GM11168 (cell line): ENCODE data around the gene TMPRSS3.

Experiments used
- in situ Hi-C: fragments of 300-500 bp; cut with MboI; formaldehyde crosslinking; loops from one replicate; pipeline ENCODE4 v1.12.0; 2022; ENCODE audit warnings: low sequenced_read_pairs; ENCODE audit not compliant: unreplicated experiment

TMPRSS3 gene

DNA sequence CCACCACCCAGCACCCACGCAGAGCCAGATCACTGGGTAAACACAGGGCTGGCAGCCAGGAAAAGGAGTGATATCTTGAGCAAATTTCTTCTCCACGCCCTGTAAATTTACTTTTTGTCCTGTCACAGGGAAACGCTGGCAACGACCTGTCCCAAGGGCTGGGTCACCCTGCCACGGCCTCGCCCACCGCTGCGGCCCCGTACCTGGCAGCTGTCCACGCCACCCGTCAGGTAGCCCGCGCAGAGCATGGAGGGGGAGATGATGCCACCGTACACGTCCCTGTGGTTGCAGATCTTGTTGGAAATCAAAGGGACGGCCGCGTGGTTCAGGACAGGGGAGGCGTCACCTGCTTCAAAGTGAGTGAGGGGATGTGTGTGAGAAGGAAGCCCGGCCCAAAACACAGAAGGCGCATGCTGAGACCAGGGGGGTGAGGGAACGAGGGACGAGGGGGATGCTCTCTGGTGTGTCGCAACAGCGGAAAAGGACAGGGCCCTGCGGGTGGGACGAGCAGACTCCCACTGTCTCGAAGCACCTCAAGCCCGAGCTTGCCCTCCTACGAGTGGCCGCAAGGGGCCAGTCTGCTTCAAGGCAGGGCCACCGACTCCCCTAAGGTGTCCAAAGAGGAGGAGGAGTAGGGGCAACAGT, 19.4 kb downstream of the TMPRSS3 start:
- in situ Hi-C loops, result loop anchor here (10.0 kb wide), 1 partner anchor 68 kb away; no protein-coding TSS in a partner anchor

DNA sequence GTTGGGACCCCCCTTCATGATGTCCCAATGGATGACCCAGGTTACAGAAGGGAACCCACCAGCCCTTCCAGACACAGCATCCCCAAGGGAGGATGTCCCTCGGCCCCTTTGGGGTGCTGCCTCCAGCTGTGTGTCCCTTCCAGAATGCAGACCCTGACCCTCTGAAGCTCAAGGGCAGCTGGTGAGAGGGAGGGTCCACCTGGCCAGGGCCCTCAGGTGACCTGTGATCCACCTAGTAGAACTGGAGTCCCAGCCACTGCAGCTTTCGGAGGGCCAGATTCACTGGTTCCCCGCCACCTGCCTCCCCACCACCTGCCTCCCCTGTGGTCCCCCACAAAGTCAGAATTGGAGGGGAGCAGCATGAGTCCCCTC, 19.9 kb downstream of the TMPRSS3 start:
- in situ Hi-C loops, result loop anchor here (10.0 kb wide), 1 partner anchor 69 kb away; no protein-coding TSS in a partner anchor

DNA sequence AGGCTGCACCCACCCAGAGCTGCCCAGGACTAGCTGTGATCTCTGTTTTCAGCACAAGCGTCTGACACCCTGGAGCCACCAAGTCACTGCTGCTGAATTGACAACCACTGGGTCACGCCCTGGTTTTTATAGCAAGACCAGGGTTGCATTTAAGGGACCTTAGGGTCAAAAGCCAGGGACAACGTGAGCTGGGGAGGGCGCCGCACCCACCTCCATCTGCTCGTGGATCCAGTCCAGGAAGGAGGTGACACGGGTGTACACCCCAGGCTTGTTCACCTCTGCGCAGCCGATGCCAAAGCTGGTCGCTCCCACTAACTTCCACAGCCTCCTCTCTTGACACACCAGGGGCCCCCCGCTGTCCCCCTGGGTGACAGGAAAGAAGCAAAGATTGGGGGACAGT, 20.3 kb downstream of the TMPRSS3 start:
- in situ Hi-C loops, result loop anchor here (10.0 kb wide), 1 partner anchor 69 kb away; no protein-coding TSS in a partner anchor

GRCh38 chr21:42374864-42375499, 20.9 kb downstream of the TMPRSS3 start:
- in situ Hi-C loops, result loop anchor here (10.0 kb wide), 1 partner anchor 70 kb away; no protein-coding TSS in a partner anchor

GRCh38 chr21:42374457-42374856, 21.4 kb downstream of the TMPRSS3 start:
- in situ Hi-C loops, result loop anchor here (10.0 kb wide), 1 partner anchor 70 kb away; no protein-coding TSS in a partner anchor

DNA sequence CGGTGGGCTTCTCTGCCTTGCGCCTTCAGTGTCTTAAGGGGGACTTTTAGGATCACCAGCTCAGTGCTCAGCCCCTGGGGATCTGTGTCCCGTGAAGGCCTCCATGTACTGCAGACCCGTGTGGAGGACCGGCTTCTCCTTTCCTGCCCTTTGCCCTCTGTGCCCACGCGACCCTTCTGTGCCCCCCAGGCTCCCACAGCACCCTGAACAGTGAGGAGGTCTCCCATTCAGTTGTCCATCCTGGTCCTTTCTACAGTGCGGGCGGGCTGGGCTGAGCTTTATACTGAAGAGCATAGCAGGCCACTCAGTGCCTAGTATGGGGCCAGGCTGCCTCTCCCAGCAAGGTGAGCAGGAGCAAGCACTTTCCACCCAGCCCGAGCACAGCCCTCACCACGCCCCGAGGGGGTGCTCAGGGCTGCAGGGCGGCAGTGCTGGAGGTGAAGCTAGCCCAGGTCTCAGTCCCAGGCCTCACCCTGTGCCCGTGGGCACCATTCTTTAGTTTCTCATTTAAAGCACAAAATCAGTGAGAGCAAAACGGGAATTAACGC, 21.9 kb downstream of the TMPRSS3 start:
- in situ Hi-C loops, result loop anchor here (10.0 kb wide), 1 partner anchor 71 kb away; no protein-coding TSS in a partner anchor

- in situ Hi-C loops, result loop anchor here (10.0 kb wide), 1 partner anchor 71 kb away; no protein-coding TSS in a partner anchor
Observed at GRCh38 chr21:42373196-42373907, 22.5 kb downstream of the TMPRSS3 start.

DNA sequence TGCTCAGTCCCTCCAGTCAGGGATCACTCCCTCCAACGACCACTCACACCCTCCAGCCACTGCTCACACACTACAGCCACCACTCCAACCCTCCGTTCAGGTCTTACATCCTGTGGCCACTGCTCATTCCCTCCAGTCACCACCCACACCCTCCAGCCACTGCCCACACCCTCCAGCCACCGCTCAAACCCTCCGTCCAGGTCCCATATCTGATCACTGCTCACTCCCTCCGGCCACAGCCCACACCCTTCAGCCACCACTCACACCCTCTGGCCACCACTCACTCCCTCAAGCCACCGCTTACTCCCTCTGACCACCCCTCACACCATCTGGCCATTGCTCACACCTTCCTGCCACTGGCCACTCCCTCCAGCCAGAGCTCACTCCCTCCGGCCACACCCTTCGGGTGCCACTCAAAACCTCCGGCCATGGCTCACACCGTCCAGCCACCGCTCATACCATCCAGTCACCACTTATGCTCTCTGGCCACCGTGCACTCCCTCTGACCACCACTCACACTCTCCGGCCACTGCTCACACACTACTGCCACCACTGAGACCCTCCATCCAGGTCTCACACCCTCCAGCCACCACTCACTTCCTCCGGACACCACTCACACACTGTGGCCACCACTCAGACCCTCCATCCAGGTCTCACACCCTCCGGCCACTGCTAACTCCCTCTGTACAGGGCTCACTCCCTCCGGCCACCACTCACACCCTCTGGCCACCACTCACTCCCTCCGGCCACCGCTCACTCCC, 24.8 kb downstream of the TMPRSS3 start:
- in situ Hi-C loops, result loop anchor here (10.0 kb wide), 1 partner anchor 74 kb away; no protein-coding TSS in a partner anchor

DNA sequence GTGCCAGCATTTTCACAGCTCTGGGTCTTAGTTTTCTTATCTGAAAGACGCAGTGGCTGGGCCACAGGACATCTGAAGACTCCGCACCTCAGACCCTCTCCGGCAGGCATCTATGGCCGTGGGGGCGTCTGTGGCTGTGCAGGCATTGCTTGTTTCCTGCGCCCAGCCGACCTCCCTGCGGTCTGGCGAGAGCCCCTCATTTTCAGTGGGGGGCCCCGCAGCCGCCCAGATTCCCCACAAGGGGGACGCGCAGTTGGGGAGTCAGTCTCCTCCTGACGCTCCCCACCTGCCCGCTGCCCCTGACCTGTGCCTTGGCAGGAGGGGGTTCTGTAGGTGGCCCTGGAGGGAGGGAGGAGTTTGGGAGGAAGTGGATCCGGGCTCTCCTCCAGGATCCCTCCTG, 26.0 kb downstream of the TMPRSS3 start:
- in situ Hi-C loops, result loop anchor here (10.0 kb wide), 1 partner anchor 75 kb away; no protein-coding TSS in a partner anchor

GRCh38 chr21:42367367-42368165, 28.3 kb downstream of the TMPRSS3 start:
- in situ Hi-C loops, result no loop called here

- in situ Hi-C loops, result no loop called here
Observed at GRCh38 chr21:42366292-42367010, 29.4 kb downstream of the TMPRSS3 start, which contains the start of gene TFF1. Gene TFF1 (minus strand): TSS chr21:42366535. CDS start chr21:42366495, 40 bp downstream.

GRCh38 chr21:42365770-42366169, 30.1 kb downstream of the TMPRSS3 start:
- in situ Hi-C loops, result no loop called here

GRCh38 chr21:42364304-42364865, 31.5 kb downstream of the TMPRSS3 start:
- in situ Hi-C loops, result no loop called here

DNA sequence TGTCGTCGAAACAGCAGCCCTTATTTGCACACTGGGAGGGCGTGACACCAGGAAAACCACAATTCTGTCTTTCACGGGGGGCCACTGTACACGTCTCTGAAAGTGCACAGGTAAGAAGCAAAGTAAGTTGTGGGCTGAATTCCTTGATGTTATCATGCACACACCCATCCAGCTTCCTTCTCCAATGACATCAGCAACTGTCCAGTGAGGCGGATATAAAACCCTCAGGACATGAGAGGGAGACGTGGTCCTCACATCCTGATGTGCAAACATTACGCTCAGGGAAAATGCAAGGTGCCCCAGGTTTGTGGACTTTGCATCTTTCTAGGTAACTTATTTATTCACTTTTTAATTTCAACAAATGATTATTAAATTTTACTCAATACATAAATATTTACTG, 32.5 kb downstream of the TMPRSS3 start:
- in situ Hi-C loops, result no loop called here

GRCh38 chr21:42362700-42363099, 33.2 kb downstream of the TMPRSS3 start:
- in situ Hi-C loops, result no loop called here

GRCh38 chr21:42362198-42362597, 33.7 kb downstream of the TMPRSS3 start:
- in situ Hi-C loops, result no loop called here

DNA sequence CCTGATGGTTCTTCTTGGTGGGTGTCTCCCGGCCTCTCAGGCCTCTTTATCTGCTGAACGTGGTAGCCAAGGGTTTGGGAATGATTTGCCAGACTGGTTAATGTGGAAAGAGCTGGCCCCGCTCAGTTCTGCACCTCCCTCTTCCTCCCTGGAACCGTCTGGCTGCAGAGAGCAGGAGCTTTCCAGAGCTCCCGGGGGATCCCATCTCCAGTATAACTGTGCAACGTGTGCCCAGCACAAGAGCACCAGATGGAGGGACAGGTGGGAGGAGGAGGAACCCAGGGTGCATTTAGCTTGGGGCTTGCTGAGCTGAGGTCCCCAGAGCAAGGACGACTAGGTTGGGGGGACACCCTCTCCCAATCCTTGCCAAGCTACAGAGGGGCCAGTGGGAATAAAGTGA, 34.6 kb downstream of the TMPRSS3 start:
- in situ Hi-C loops, result no loop called here

DNA sequence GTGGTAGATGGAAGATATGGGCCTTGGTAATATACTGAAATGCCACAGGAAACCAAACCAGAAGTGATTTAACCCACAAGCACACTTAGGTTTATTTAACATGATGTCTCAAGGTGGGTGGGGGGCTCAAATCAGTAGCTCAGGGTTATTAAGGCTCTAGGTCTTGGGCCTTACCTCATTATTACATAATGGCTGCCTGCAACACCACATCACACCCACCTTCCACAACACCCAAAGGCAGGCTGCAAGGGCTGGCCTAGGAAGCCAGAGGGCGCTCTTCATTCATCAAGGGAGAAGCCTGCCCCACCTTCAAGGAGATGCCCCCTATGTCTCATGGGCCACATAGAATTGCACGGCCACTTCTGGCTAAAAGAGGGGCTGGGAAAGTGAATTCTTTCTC, 35.5 kb downstream of the TMPRSS3 start:
- in situ Hi-C loops, result no loop called here
